ENCODE measurements around the gene IL27RA.
"Not testable (repeated sequence)": the region's sequence is repeated elsewhere in the genome, so short reads cannot be mapped to it uniquely, and the experiment has no call there.

- TF ChIP-seq ZBTB33 (IDR thresholded peaks at IDR 0.05); TAF1 (conservative IDR thresholded peaks at IDR 0.05); YY1 (IDR thresholded peaks at IDR 0.05); MAX (IDR thresholded peaks at IDR 0.05); SP1 (IDR thresholded peaks at IDR 0.05); REST (IDR thresholded peaks at IDR 0.05): not testable (repeated sequence)
- TF ChIP-seq CTCF (IDR thresholded peaks at IDR 0.05; ENCODE audit: low read depth, low read length, missing input control) (peak; percentile 43), RAD21 (IDR thresholded peaks at IDR 0.05) (peak; percentile 65 to 80)
Measured at GRCh38 chr19:14042659-14043608, 11.4 kb downstream of the IL27RA start.

Measured in liver (tissue), 3 donors.